HG02623 (cell line): Measurements from ENCODE around the gene HGD.
"Not testable (repeated sequence)": the region's sequence is repeated elsewhere in the genome, so short reads cannot be mapped to it uniquely, and the experiment has no call there.

Experiments used
- ATAC-seq: cut with Tn5 transposase; IDR thresholded peaks from one replicate; pipeline ENCODE4 v1.9.1; 2021; ENCODE audit warnings: moderate library complexity; ENCODE audit not compliant: unreplicated experiment

HGD gene

GRCh38 chr3:120641696-120642246, 40.3 kb downstream of the HGD start:
- ATAC-seq, result no peak

- ATAC-seq, result no peak
Observed at GRCh38 chr3:120640231-120640630, 41.8 kb downstream of the HGD start.

- not testable (repeated sequence) for ATAC-seq
Observed at GRCh38 chr3:120638820-120639219, 43.2 kb downstream of the HGD start.

GRCh38 chr3:120637851-120638559, 44.0 kb downstream of the HGD start:
- no peak for ATAC-seq

GRCh38 chr3:120636795-120637401, 45.1 kb downstream of the HGD start:
- ATAC-seq, result no peak

GRCh38 chr3:120634539-120634938, 47.5 kb downstream of the HGD start:
- no peak for ATAC-seq

- ATAC-seq, result no peak
Observed at GRCh38 chr3:120625159-120625586, 56.9 kb downstream of the HGD start.

GRCh38 chr3:120623727-120624093, 58.3 kb downstream of the HGD start:
- no peak for ATAC-seq

- ATAC-seq, result no peak
Observed at GRCh38 chr3:120622870-120623726, 58.9 kb downstream of the HGD start.

- no peak for ATAC-seq
Observed at GRCh38 chr3:120622457-120622856, 59.6 kb downstream of the HGD start.

- not testable (repeated sequence) for ATAC-seq
Observed at GRCh38 chr3:120616745-120617144, 65.3 kb downstream of the HGD start.

GRCh38 chr3:120615847-120616609, 66.0 kb downstream of the HGD start:
- no peak for ATAC-seq

GRCh38 chr3:120614765-120615164, 67.3 kb downstream of the HGD start:
- ATAC-seq, result no peak

GRCh38 chr3:120608506-120608905, 73.5 kb downstream of the HGD start:
- ATAC-seq, result no peak

- no peak for ATAC-seq
Observed at GRCh38 chr3:120604784-120605183, 77.3 kb downstream of the HGD start.

- ATAC-seq, result no peak
Observed at GRCh38 chr3:120604382-120604781, 77.7 kb downstream of the HGD start.

- no peak for ATAC-seq
Observed at GRCh38 chr3:120602682-120603081, 79.4 kb downstream of the HGD start.

GRCh38 chr3:120601554-120601953, 80.5 kb downstream of the HGD start:
- ATAC-seq, result no peak

GRCh38 chr3:120599211-120599610, 82.8 kb downstream of the HGD start:
- ATAC-seq, result no peak

- peak; percentile 30 for ATAC-seq
Observed at GRCh38 chr3:120597445-120598049, 84.5 kb downstream of the HGD start.
